GM21786 (cell line): ENCODE measurements around the gene CHAT.

Experiments used
- ATAC-seq: cut with Tn5 transposase; IDR thresholded peaks from one replicate; pipeline ENCODE4 v1.9.1; 2021; ENCODE audit not compliant: unreplicated experiment

CHAT gene

GRCh38 chr10:49611816-49612512, 1.9 kb upstream of the CHAT start:
- no peak for ATAC-seq

- no peak for ATAC-seq
These were observed 1.2 kb upstream of the CHAT start for GRCh38 chr10:49612513-49613164.

GRCh38 chr10:49613165-49613881, 514 bp upstream of the CHAT start:
- ATAC-seq: no peak

- no peak for ATAC-seq
These were observed 683 bp downstream of the CHAT start for GRCh38 chr10:49614242-49615198.

GRCh38 chr10:49615213-49615612, 1.4 kb downstream of the CHAT start:
- no peak for ATAC-seq

- ATAC-seq: no peak
These were observed 1.9 kb downstream of the CHAT start for GRCh38 chr10:49615721-49616120.

- no peak for ATAC-seq
These were observed 2.7 kb downstream of the CHAT start for GRCh38 chr10:49616421-49617101.

GRCh38 chr10:49617121-49618020, 3.5 kb downstream of the CHAT start:
- no peak for ATAC-seq

- ATAC-seq: no peak
These were observed 5.0 kb downstream of the CHAT start for GRCh38 chr10:49618821-49619220.

GRCh38 chr10:49619613-49620012, 5.8 kb downstream of the CHAT start:
- ATAC-seq: no peak

- ATAC-seq: no peak
These were observed 6.5 kb downstream of the CHAT start for GRCh38 chr10:49620286-49620810.

GRCh38 chr10:49620841-49621378, 7.1 kb downstream of the CHAT start:
- ATAC-seq: no peak

- no peak for ATAC-seq
These were observed 7.7 kb downstream of the CHAT start for GRCh38 chr10:49621561-49621960.

GRCh38 chr10:49622426-49623425, 8.9 kb downstream of the CHAT start:
- ATAC-seq: no peak

GRCh38 chr10:49624629-49625028, 10.8 kb downstream of the CHAT start:
- no peak for ATAC-seq

GRCh38 chr10:49625411-49625810, 11.6 kb downstream of the CHAT start:
- ATAC-seq: no peak

GRCh38 chr10:49627038-49627437, 13.2 kb downstream of the CHAT start:
- no peak for ATAC-seq
